PC-9 (cell line): ENCODE measurements around the gene RABL6.
"Not testable (repeated sequence)": the region's sequence is repeated elsewhere in the genome, so short reads cannot be mapped to it uniquely, and the experiment has no call there.

ENCODE experiments used
- EZH2 ChIP-seq: fragments of 200-600 bp; sonication (generic); IDR thresholded peaks from 2 replicates; pipeline ENCODE4 v1.8.0; 2017; ENCODE audit warnings: antibody characterized with exemption, low read depth
- TF ChIP-seq, protein P1 (sequence below): fragments of 200-600 bp; sonication (generic); conservative IDR thresholded peaks from 2 replicates; pipeline ENCODE4 v1.6.1; 2017; ENCODE audit warnings: mixed run types, antibody characterized with exemption, mild to moderate bottlenecking, moderate library complexity

DNA sequence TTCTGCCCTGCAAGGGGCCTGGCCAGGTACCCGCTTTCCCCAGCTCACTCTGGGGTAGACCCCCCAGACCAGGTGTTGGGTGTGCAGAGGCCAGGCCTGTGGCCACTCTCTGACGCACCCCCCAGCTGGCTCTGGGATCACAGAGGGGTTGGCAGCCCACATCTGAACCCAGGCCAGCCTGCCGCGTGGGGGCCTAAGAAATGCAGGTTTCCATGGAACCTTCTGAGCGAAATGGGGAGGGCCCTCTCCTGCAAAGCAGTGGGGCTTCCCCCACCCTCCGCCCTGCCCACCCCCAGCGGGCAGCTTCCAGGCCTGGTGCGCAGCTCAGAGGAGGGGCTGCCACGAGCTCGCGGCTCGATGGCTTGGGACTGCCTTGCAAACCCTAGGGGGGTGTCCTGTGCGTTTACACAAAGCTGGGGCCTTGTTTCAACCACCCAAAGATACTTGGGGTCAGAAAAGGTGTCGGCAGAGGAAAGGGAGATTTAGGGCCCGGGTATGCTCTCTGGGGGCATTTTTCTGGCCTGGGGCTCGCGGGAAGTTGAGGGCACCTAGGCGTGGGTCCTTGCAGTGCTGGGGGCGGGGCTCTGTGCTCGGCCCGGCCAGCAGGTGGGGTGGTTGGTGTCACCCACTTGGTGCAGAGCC is 35.5 kb downstream of the RABL6 start:
- TF ChIP-seq, protein P1, sequence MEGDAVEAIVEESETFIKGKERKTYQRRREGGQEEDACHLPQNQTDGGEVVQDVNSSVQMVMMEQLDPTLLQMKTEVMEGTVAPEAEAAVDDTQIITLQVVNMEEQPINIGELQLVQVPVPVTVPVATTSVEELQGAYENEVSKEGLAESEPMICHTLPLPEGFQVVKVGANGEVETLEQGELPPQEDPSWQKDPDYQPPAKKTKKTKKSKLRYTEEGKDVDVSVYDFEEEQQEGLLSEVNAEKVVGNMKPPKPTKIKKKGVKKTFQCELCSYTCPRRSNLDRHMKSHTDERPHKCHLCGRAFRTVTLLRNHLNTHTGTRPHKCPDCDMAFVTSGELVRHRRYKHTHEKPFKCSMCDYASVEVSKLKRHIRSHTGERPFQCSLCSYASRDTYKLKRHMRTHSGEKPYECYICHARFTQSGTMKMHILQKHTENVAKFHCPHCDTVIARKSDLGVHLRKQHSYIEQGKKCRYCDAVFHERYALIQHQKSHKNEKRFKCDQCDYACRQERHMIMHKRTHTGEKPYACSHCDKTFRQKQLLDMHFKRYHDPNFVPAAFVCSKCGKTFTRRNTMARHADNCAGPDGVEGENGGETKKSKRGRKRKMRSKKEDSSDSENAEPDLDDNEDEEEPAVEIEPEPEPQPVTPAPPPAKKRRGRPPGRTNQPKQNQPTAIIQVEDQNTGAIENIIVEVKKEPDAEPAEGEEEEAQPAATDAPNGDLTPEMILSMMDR: not testable (repeated sequence)
- not testable (repeated sequence) for TF ChIP-seq EZH2
